ENCODE measurements around the gene PSMG4. TPM values are rescaled to one million over a fixed set of nuclear protein-coding genes. Genes with fewer than 3 reads are reported as not detected.

PSMG4 gene
- total and polyA plus RNA-seq, 7 experiments from 2014 or later = 15.6 to 81.7 (median 42.5) TPM

DNA sequence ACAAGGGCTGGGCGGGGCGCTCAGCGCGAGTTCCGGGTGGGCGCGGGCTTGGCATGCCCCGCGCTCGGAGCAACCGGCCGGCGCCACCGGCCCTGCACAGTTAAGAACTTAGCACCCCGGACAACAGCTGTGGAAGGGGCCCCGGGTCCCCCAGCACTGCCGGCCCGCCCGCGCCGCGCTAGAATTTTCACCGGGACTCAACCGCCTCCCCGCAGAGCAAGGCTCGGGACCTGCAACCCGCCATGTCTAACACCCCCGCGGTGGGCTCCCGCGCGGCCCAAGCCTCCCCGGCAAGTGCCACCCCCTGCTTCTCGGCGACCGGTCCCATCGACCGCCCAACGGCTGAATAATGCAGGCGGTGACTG, 5.2 kb upstream of the PSMG4 start:
- H3K4me3 ChIP-seq (ENCODE audit: low read length) = no peak overlapping the region
- no peaks in the 10 kb centered on the region for H3K27me3 ChIP-seq (ENCODE audit: control insufficient read depth in 2 of 2, insufficient read depth in 2 of 2, low read length in 2 of 2)
- H3K4me3 Mint-ChIP-seq = no peak overlapping the region
- H3K9me3 Mint-ChIP-seq = peaks cover 0 to 5% (median 0%) of the 10 kb centered on the region in 11 donors
- H3K36me3 ChIP-seq (ENCODE audit: control insufficient read depth in 2 of 3, insufficient read depth in 3 of 3, low read length in 3 of 3) = no peaks in the 10 kb centered on the region
- intact Hi-C loops (cut with micrococcal nuclease) = loop anchor here in 1 of 2 donors (10.0 kb wide), 1 partner anchor 1009 kb away; the partner anchor contains the start of gene GMDS
- no peak overlapping the region for H3K27ac Mint-ChIP-seq
- peaks cover 7 to 8% of the 10 kb centered on the region in 2 donors for H3K4me1 ChIP-seq (ENCODE audit: control insufficient read depth in 2 of 2, insufficient read depth in 2 of 2, low read length in 2 of 2)
- peaks cover 7 to 46% (median 17%) of the 10 kb centered on the region in 5 donors for H3K27me3 Mint-ChIP-seq
- peaks cover 6 to 12% (median 7%) of the 10 kb centered on the region in 7 donors for H3K4me1 Mint-ChIP-seq
- POLR2A ChIA-PET = no interaction called here
- H3K27ac ChIP-seq (ENCODE audit: low read depth, low read length) = no peak overlapping the region
- no peak for DNase-seq
- ATAC-seq = no peak
- CTCF ChIA-PET = interaction anchor here (0.7 to 0.9 kb wide), 2 partner anchors 16 to 71 kb away, joined by 3 to 4 read pairs; no protein-coding TSS in a partner anchor
- peaks cover 0 to 5% (median 0%) of the 10 kb centered on the region in 5 donors for H3K36me3 Mint-ChIP-seq
- no peaks in the 10 kb centered on the region for H3K9me3 ChIP-seq (ENCODE audit: control insufficient read depth in 2 of 3, low read length in 3 of 3)

DNA sequence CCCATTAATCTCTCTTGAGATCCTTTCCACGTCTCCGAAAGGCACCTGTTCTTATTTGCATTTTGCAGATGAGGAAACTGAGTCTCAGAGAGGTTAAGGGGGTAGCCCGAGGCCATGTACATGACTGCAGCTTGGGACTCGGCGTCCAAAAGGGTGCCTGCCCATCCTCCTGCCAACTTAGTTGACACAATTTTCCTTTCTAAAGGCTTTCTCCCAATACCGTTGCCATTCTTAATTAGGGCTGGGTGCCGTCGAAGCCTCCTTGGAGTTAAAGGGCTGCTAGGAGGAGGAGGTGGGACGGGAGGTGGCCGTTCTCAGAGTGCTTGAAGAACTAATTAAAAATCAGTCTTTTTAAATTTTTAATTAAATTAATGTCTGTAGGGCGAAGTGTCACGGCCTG, 546 bp upstream of the PSMG4 start:
- peak overlapping the region in 1 of 9 donors; percentile 84 for H3K27ac Mint-ChIP-seq
- no peak for DNase-seq
- CTCF ChIA-PET = no interaction called here

DNA sequence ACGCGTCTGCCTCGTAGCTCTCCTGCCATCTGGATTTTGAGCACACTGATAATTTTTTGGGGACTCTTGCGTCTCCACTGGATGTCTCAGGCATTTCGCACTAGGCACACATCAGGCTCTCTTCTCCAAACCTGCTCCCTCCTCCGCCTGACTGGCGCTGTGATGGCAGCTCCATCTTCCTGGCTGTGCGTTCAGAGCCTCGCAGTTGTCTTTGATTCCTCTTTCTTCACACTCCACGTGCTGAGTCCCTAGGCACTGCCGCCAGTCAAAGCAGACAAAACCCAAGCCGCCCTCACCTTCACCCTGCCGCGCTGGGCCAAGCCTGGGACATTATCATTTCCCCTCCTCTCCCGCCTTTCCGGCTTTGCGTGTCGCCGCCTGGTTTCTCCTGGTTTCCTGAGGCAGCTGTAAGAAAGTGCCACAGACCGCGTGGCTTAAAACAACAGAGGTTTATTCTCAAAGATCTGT, 778 bp downstream of the PSMG4 start:
- Histone ChIP-seq H3K27ac (ENCODE audit: low read depth, low read length) (peak overlapping the region; percentile 80), H3K4me1 (ENCODE audit: control insufficient read depth in 2 of 2, insufficient read depth in 2 of 2, low read length in 2 of 2) (peaks cover 19 to 32% of the 10 kb centered on the region in 2 donors)
- POLR2A ChIA-PET = interaction anchor here (0.6 to 1.8 kb wide), 4 partner anchors 102 to 762 kb away, joined by 3 to 5 read pairs (median 4); partner anchors contain the start of genes FAM50B and TUBB2A

More for the DNA sequence above, 546 bp upstream of the PSMG4 start:
- Mint-ChIP-seq H3K4me1 (peaks cover 23 to 38% (median 35%) of the 10 kb centered on the region in 7 donors), H3K36me3 (peaks cover 0 to 4% (median under 1%) of the 10 kb centered on the region in 5 donors), H3K4me3 (peak overlapping the region in 8 of 10 donors; percentile 47 to 99 (median 81)), H3K27me3 (peaks cover 0 to 25% (median 0%) of the 10 kb centered on the region in 5 donors), H3K9me3 (peaks cover 0 to 5% (median 1%) of the 10 kb centered on the region in 11 donors)
- H3K27me3 ChIP-seq (ENCODE audit: control insufficient read depth in 2 of 2, insufficient read depth in 2 of 2, low read length in 2 of 2) = no peaks in the 10 kb centered on the region
- no peak for ATAC-seq
- H3K4me3 ChIP-seq (ENCODE audit: low read length) = no peak overlapping the region
- peaks cover 19 to 23% of the 10 kb centered on the region in 2 donors for H3K4me1 ChIP-seq (ENCODE audit: control insufficient read depth in 2 of 2, insufficient read depth in 2 of 2, low read length in 2 of 2)
- no peaks in the 10 kb centered on the region for H3K9me3 ChIP-seq (ENCODE audit: control insufficient read depth in 2 of 3, low read length in 3 of 3)
- intact Hi-C loops (cut with micrococcal nuclease) = loop anchor here (1.0 to 10.0 kb wide), 13 partner anchors 98 to 1013 kb away; partner anchors contain the start of genes TUBB2A (in 2 of the 2), WRNIP1 (in 2 of the 2), BPHL (in 1 of the 2) and ECI2 (in 1 of the 2)
- peak overlapping the region; percentile 80 for H3K27ac ChIP-seq (ENCODE audit: low read depth, low read length)
- peaks cover 0 to 7% (median 0%) of the 10 kb centered on the region in 3 experiments for H3K36me3 ChIP-seq (ENCODE audit: control insufficient read depth in 2 of 3, insufficient read depth in 3 of 3, low read length in 3 of 3)
- POLR2A ChIA-PET = interaction anchor here (1.4 to 1.8 kb wide), 2 partner anchors 190 to 763 kb away, joined by 3 to 5 read pairs; partner anchors contain the start of gene RIPK1

DNA sequence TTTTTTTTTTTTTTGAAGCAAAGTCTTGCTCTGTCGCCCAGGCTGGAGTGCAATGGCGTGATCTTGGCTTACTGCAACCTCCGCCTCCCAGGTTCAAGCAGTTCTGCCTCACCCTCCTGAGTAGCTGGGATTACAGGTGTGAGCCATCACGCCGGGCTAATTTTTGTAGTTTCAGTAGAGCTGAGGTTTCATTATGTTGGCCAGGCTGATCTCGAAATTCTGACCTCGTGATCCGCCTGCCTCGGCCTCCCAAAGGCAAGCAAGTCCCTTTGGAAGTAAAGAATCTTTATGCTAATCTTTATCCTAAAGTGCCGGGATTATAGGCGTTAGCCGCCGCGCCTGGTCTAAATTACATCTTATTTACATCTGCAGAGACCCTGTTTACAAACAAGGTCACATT, 1.5 kb downstream of the PSMG4 start:
- peak overlapping the region in 7 of 9 donors; percentile 49 to 97 (median 84) for H3K27ac Mint-ChIP-seq
- Histone ChIP-seq H3K36me3 (ENCODE audit: control insufficient read depth in 2 of 3, insufficient read depth in 3 of 3, low read length in 3 of 3) (peaks cover 0 to 28% (median 5%) of the 10 kb centered on the region in 3 experiments), H3K27ac (ENCODE audit: low read depth, low read length) (no peak overlapping the region), H3K9me3 (ENCODE audit: control insufficient read depth in 2 of 3, low read length in 3 of 3) (no peaks in the 10 kb centered on the region), H3K4me1 (ENCODE audit: control insufficient read depth in 2 of 2, insufficient read depth in 2 of 2, low read length in 2 of 2) (peaks cover 19 to 35% of the 10 kb centered on the region in 2 donors), H3K4me3 (ENCODE audit: low read length) (peak overlapping the region; percentile 34), H3K27me3 (ENCODE audit: control insufficient read depth in 2 of 2, insufficient read depth in 2 of 2, low read length in 2 of 2) (no peaks in the 10 kb centered on the region)
- intact Hi-C loops (cut with micrococcal nuclease) = no loop called here
- CTCF ChIA-PET = interaction anchor here (0.6 to 1.4 kb wide), 3 partner anchors 150 to 543 kb away, joined by 3 read pairs; no protein-coding TSS in a partner anchor
- peaks cover 28 to 58% (median 54%) of the 10 kb centered on the region in 7 donors for H3K4me1 Mint-ChIP-seq
- peaks cover 0 to 19% (median 0%) of the 10 kb centered on the region in 5 donors for H3K27me3 Mint-ChIP-seq
- ATAC-seq (no peak), DNase-seq (no peak)
- H3K9me3 Mint-ChIP-seq = peaks cover 0 to 1% (median 0%) of the 10 kb centered on the region in 11 donors
- H3K4me3 Mint-ChIP-seq = peak overlapping the region; percentile 74 to 99 (median 96)
- POLR2A ChIA-PET = interaction anchor here (0.6 to 1.8 kb wide), 5 partner anchors 62 to 761 kb away, joined by 3 to 5 read pairs (median 4); partner anchors contain the start of genes FAM50B and TUBB2A
- H3K36me3 Mint-ChIP-seq = peaks cover 0 to 10% (median 2%) of the 10 kb centered on the region in 5 donors

More for the DNA sequence above, 778 bp downstream of the PSMG4 start:
- H3K9me3 Mint-ChIP-seq = peaks cover 0 to 1% (median 0%) of the 10 kb centered on the region in 11 donors
- H3K4me3 Mint-ChIP-seq = peak overlapping the region; percentile 85 to 99 (median 97)
- DNase-seq = peak in 7 of 9 donors; percentile 24 to 45 (median 34)
- peak overlapping the region; percentile 84 to 98 (median 92) for H3K27ac Mint-ChIP-seq
- peaks cover 0 to 4% (median 2%) of the 10 kb centered on the region in 5 donors for H3K36me3 Mint-ChIP-seq
- Histone ChIP-seq H3K4me3 (ENCODE audit: low read length) (peak overlapping the region; percentile 85), H3K9me3 (ENCODE audit: control insufficient read depth in 2 of 3, low read length in 3 of 3) (no peaks in the 10 kb centered on the region), H3K27me3 (ENCODE audit: control insufficient read depth in 2 of 2, insufficient read depth in 2 of 2, low read length in 2 of 2) (no peaks in the 10 kb centered on the region), H3K36me3 (ENCODE audit: control insufficient read depth in 2 of 3, insufficient read depth in 3 of 3, low read length in 3 of 3) (peaks cover 0 to 20% (median 5%) of the 10 kb centered on the region in 3 experiments)
- intact Hi-C loops (cut with micrococcal nuclease) = loop anchor here (1.0 to 10.0 kb wide), 8 partner anchors 133 to 1015 kb away; partner anchors contain the start of genes BPHL (in 1 of the 2), GMDS (in 1 of the 2), NQO2 (in 1 of the 2) and RIPK1 (in 1 of the 2)
- peaks cover 28 to 51% (median 46%) of the 10 kb centered on the region in 7 donors for H3K4me1 Mint-ChIP-seq
- ATAC-seq = peak; percentile 31
- CTCF ChIA-PET = interaction anchor here (0.6 to 1.4 kb wide), 5 partner anchors 12 to 544 kb away, joined by 3 to 4 read pairs (median 3); no protein-coding TSS in a partner anchor
- H3K27me3 Mint-ChIP-seq = peaks cover 0 to 25% (median 0%) of the 10 kb centered on the region in 5 donors

DNA sequence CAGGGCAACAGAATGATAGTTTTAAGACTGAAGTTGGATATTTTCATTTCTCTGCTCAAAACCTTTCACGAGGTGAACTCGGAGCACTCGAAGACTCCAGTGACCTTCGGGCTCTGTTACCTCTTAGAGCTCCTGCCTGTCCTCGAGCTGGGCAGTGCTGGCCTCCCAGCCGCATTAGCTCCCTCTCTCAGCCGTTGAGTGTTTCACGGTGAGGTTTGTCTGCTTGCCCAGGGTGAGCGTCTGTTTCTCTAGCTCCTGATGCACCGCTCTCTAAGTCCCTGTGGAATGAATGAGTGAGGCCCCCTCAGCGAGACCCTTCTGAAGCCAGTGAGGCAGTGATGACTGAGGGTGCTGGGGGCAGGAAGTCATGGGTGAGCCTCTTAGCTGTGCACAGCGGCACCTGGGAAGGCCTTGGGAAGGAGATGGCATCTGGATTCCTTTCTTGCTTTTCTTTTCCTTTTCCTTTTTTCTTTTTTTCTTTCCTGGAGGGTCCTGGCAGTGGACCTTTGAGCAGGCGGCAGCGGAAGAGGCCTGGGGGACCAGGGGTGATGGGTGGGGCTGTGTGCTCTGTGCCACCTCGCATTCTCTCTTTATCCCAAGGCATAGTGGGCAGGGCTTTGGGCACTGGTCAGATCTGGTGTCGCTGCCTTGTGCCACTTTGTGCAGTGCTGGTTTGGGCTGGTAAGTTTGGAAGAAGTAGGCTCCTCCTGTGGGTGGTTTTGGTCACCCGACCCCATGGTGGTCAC, 2.2 kb downstream of the PSMG4 start:
- peak overlapping the region; percentile 34 for H3K4me3 ChIP-seq (ENCODE audit: low read length)
- H3K4me3 Mint-ChIP-seq = peak overlapping the region; percentile 74 to 99 (median 96)

DNA sequence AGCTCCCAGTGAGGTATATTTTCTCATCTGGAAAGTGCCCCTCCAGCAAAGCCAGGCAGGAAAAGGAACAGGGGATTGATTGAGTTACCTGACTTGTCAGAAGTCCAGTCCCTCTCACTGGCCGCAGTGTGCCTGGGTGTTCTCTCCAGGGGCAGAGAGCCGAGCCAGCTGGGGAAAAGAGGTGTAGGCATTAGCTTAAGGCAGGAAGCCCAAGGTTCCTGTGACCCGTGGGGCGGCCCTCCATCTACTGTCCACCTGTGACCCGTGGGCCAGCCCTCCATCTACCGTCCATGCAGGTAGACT, 2.7 kb downstream of the PSMG4 start:
- H3K36me3 Mint-ChIP-seq = peaks cover 0 to 10% (median 2%) of the 10 kb centered on the region in 5 donors
- H3K4me3 Mint-ChIP-seq = peak overlapping the region; percentile 6 to 99 (median 96)
- peaks cover 0 to 11% (median 0%) of the 10 kb centered on the region in 5 donors for H3K27me3 Mint-ChIP-seq
- no peak overlapping the region for H3K27ac ChIP-seq (ENCODE audit: low read depth, low read length)
- H3K9me3 Mint-ChIP-seq = peaks cover 0 to 1% (median 0%) of the 10 kb centered on the region in 11 donors
- peaks cover 29 to 63% (median 58%) of the 10 kb centered on the region in 7 donors for H3K4me1 Mint-ChIP-seq
- peaks cover 19 to 35% of the 10 kb centered on the region in 2 donors for H3K4me1 ChIP-seq (ENCODE audit: control insufficient read depth in 2 of 2, insufficient read depth in 2 of 2, low read length in 2 of 2)
- H3K4me3 ChIP-seq (ENCODE audit: low read length) = no peak overlapping the region
- H3K27me3 ChIP-seq (ENCODE audit: control insufficient read depth in 2 of 2, insufficient read depth in 2 of 2, low read length in 2 of 2) = no peaks in the 10 kb centered on the region
- peak overlapping the region in 5 of 9 donors; percentile 49 to 87 (median 84) for H3K27ac Mint-ChIP-seq
- no peak for ATAC-seq
- H3K36me3 ChIP-seq (ENCODE audit: control insufficient read depth in 2 of 3, insufficient read depth in 3 of 3, low read length in 3 of 3) = peaks cover 0 to 39% (median 8%) of the 10 kb centered on the region in 3 experiments
- H3K9me3 ChIP-seq (ENCODE audit: control insufficient read depth in 2 of 3, low read length in 3 of 3) = no peaks in the 10 kb centered on the region
- POLR2A ChIA-PET = no interaction called here
- intact Hi-C loops (cut with micrococcal nuclease) = no loop called here
- no peak for DNase-seq
- CTCF ChIA-PET = interaction anchor here (2.2 kb wide), 1 partner anchor 10 kb away, joined by 9 read pairs; no protein-coding TSS in a partner anchor

More for the DNA sequence above, 2.2 kb downstream of the PSMG4 start:
- Histone ChIP-seq H3K27ac (ENCODE audit: low read depth, low read length) (no peak overlapping the region), H3K36me3 (ENCODE audit: control insufficient read depth in 2 of 3, insufficient read depth in 3 of 3, low read length in 3 of 3) (peaks cover 0 to 34% (median 5%) of the 10 kb centered on the region in 3 experiments), H3K9me3 (ENCODE audit: control insufficient read depth in 2 of 3, low read length in 3 of 3) (no peaks in the 10 kb centered on the region), H3K27me3 (ENCODE audit: control insufficient read depth in 2 of 2, insufficient read depth in 2 of 2, low read length in 2 of 2) (no peaks in the 10 kb centered on the region), H3K4me1 (ENCODE audit: control insufficient read depth in 2 of 2, insufficient read depth in 2 of 2, low read length in 2 of 2) (peaks cover 19 to 35% of the 10 kb centered on the region in 2 donors)
- intact Hi-C loops (cut with micrococcal nuclease) = no loop called here
- Mint-ChIP-seq H3K27me3 (peaks cover 0 to 14% (median 0%) of the 10 kb centered on the region in 5 donors), H3K36me3 (peaks cover 0 to 10% (median 2%) of the 10 kb centered on the region in 5 donors), H3K9me3 (peaks cover 0 to 1% (median 0%) of the 10 kb centered on the region in 11 donors), H3K4me1 (peaks cover 28 to 59% (median 54%) of the 10 kb centered on the region in 7 donors), H3K27ac (peak overlapping the region in 8 of 9 donors; percentile 49 to 87 (median 59))
- ATAC-seq (no peak), DNase-seq (no peak)
- CTCF ChIA-PET = interaction anchor here (0.7 to 2.2 kb wide), 3 partner anchors 9 to 164 kb away, joined by 3 to 9 read pairs (median 3); no protein-coding TSS in a partner anchor
- POLR2A ChIA-PET = interaction anchor here (0.6 kb wide), 1 partner anchor 62 kb away, joined by 3 read pairs; no protein-coding TSS in a partner anchor

All from naive thymus-derived CD4-positive, alpha-beta T cell (primary cell).